ENCODE measurements around the gene POPDC2.

Gene POPDC2

GRCh38 chr3:119676771-119677640 lies 16.6 kb upstream of the POPDC2 start, which contains the start of gene COX17 (continued):
- TF ChIP-seq ZNF140 (tag by site-specific recombination; IDR thresholded peaks at IDR 0.05) (no peak), BCL11B (tag by site-specific recombination; IDR thresholded peaks at IDR 0.05; ENCODE audit: low read depth) (peak; percentile 32; the same call in 1 of the 2 replicates), ZNF488 (tag by site-specific recombination; IDR thresholded peaks at IDR 0.05) (no peak), ZNF560 (tag by site-specific recombination; IDR thresholded peaks at IDR 0.05; ENCODE audit: borderline replicate concordance) (no peak), PRDM2 (tag by site-specific recombination; IDR thresholded peaks at IDR 0.05; ENCODE audit: borderline replicate concordance) (no peak), ZNF274 (IDR thresholded peaks at IDR 0.05; ENCODE audit: low read length) (no peak), ZNF274 (tag by site-specific recombination; IDR thresholded peaks at IDR 0.05; ENCODE audit: borderline replicate concordance) (no peak), ZNF544 (tag by site-specific recombination; IDR thresholded peaks at IDR 0.05) (no peak)
- TF ChIP-seq, protein P1, sequence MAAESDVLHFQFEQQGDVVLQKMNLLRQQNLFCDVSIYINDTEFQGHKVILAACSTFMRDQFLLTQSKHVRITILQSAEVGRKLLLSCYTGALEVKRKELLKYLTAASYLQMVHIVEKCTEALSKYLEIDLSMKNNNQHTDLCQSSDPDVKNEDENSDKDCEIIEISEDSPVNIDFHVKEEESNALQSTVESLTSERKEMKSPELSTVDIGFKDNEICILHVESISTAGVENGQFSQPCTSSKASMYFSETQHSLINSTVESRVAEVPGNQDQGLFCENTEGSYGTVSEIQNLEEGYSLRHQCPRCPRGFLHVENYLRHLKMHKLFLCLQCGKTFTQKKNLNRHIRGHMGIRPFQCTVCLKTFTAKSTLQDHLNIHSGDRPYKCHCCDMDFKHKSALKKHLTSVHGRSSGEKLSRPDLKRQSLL (tag by site-specific recombination; IDR thresholded peaks at IDR 0.05), result no peak
- TF ChIP-seq, protein P2, sequence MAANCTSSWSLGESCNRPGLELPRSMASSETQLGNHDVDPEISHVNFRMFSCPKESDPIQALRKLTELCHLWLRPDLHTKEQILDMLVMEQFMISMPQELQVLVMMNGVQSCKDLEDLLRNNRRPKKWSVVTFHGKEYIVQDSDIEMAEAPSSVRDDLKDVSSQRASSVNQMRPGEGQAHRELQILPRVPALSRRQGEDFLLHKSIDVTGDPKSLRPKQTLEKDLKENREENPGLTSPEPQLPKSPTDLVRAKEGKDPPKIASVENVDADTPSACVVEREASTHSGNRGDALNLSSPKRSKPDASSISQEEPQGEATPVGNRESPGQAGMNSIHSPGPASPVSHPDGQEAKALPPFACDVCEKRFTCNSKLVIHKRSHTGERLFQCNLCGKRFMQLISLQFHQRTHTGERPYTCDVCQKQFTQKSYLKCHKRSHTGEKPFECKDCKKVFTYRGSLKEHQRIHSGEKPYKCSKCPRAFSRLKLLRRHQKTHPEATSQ (tag by site-specific recombination; IDR thresholded peaks at IDR 0.05), result no peak

DNA sequence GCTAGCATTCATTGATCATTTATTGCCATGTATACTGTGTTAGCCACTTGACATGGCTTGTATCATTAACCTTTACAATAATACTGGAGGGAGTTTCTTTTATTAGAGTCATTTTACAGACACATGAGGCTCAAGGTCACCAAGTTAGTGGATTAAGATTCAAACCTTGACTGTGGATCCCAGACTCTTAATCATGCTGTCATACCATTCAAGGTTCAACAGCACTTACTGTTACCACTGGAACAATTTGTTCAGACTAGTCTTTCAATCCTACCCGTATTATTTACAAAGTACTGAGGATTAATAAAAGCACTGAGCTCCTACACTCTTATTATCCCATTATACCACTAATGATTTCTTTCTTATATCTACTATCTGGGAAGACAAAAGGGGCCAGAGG lies 15.6 kb upstream of the POPDC2 start:
- ChIA-PET CTCF (interaction anchor here (1.1 kb wide), 1 partner anchor 11 kb away, joined by 3 read pairs; no protein-coding TSS in a partner anchor), POLR2A (interaction anchor here (1.2 to 2.1 kb wide), 2 partner anchors 13 to 177 kb away, joined by 5 to 11 read pairs; partner anchors contain the start of gene TIMMDC1)
- peaks cover 4 to 42% of the 10 kb centered on the region in 2 experiments; a peak in 2 of 3 replicates for H3K36me3 ChIP-seq (ENCODE audit: control insufficient read depth in 2 of 2, insufficient read depth in 1 of 2, low read length in 2 of 2)
- no peaks in the 10 kb centered on the region for H3K9me3 ChIP-seq (ENCODE audit: control insufficient read depth, insufficient read depth, low read depth, low read length)
- H3K27ac ChIP-seq (ENCODE audit: extremely low read depth, low read depth, low read length), result no peak overlapping the region
- H3K4me3 ChIP-seq (ENCODE audit: low read depth, low read length), result peak overlapping the region; percentile 81
- no peak for TF ChIP-seq ZBTB10 (tag by site-specific recombination; IDR thresholded peaks at IDR 0.05)
- TF ChIP-seq ZNF596 (tag by site-specific recombination; IDR thresholded peaks at IDR 0.05), result no peak
- no peak for TF ChIP-seq ZNF423 (tag by site-specific recombination; IDR thresholded peaks at IDR 0.05)
- TF ChIP-seq ZNF416 (tag by site-specific recombination; IDR thresholded peaks at IDR 0.05), result no peak
- TF ChIP-seq ZNF76 (tag by site-specific recombination; IDR thresholded peaks at IDR 0.05; ENCODE audit: borderline replicate concordance, low read depth), result no peak
- no peak for TF ChIP-seq ZNF776 (tag by site-specific recombination; IDR thresholded peaks at IDR 0.05; ENCODE audit: borderline replicate concordance)
- no peak for TF ChIP-seq INSM2 (tag by site-specific recombination; IDR thresholded peaks at IDR 0.05)
- no peak for TF ChIP-seq ZNF354C (tag by site-specific recombination; IDR thresholded peaks at IDR 0.05; ENCODE audit: borderline replicate concordance, low read depth)
- H3K4me1 ChIP-seq (ENCODE audit: control insufficient read depth, insufficient read depth, low read length), result no peaks in the 10 kb centered on the region
